Mesenchymal stem cell (in vitro differentiated cells and primary cell): ENCODE data around the gene NFATC1.

Experiments
- DNase-seq: peaks from one replicate; pipeline ENCODE4 v3.0.0-alpha.2; 2013
- H2AFZ ChIP-seq: one replicate; pipeline ENCODE4 v1.6.1; 2013; ENCODE audit warnings: low read depth, mild to moderate bottlenecking, control low read depth, inconsistent platforms, low read length, moderate library complexity
- H2AK5ac ChIP-seq: 2 replicates; pipeline ENCODE4 v1.6.1; 2013; ENCODE audit warnings: low read length, moderate library complexity, mild to moderate bottlenecking, inconsistent platforms; ENCODE audit not compliant: severe bottlenecking
- H2BK120ac ChIP-seq: one replicate; pipeline ENCODE4 v1.6.1; 2013; ENCODE audit warnings: low read depth, mild to moderate bottlenecking, inconsistent platforms, low read length, moderate library complexity
- H2BK12ac ChIP-seq, 2 experiments: one replicate each; pipeline ENCODE4 v1.6.1; 2013; ENCODE audit warnings: inconsistent platforms in 2 of 2, low read length in 2 of 2, mild to moderate bottlenecking in 2 of 2, moderate library complexity in 2 of 2, control low read depth in 1 of 2
- H2BK15ac ChIP-seq: one replicate; pipeline ENCODE4 v1.6.1; 2013; ENCODE audit warnings: mild to moderate bottlenecking, low read depth, inconsistent platforms; ENCODE audit not compliant: poor library complexity, severe bottlenecking
- H2BK5ac ChIP-seq: 2 replicates; pipeline ENCODE4 v1.6.1; 2013; ENCODE audit warnings: low read depth, mild to moderate bottlenecking, low read length, control low read depth, inconsistent platforms; ENCODE audit not compliant: poor library complexity, severe bottlenecking
- H3K14ac ChIP-seq, 2 experiments: one replicate each; pipeline ENCODE4 v1.6.1; 2013; ENCODE audit warnings: inconsistent platforms in 2 of 2, low read length in 2 of 2, control low read depth in 1 of 2, mild to moderate bottlenecking in 1 of 2, moderate library complexity in 1 of 2
- H3K18ac ChIP-seq, 2 experiments: one replicate each; pipeline ENCODE4 v1.6.1; 2013; ENCODE audit warnings: inconsistent platforms in 2 of 2, low read length in 2 of 2, control low read depth in 1 of 2, low read depth in 1 of 2, mild to moderate bottlenecking in 1 of 2
- H3K23ac ChIP-seq, 2 experiments: one replicate each; pipeline ENCODE4 v1.6.1; 2013; ENCODE audit warnings: inconsistent platforms in 2 of 2, low read length in 2 of 2, mild to moderate bottlenecking in 2 of 2, moderate library complexity in 2 of 2, control low read depth in 1 of 2
- H3K27ac ChIP-seq: 2 replicates; pipeline ENCODE4 v1.5.1; 2013; ENCODE audit warnings: mild to moderate bottlenecking, moderate library complexity, low read length, control low read depth, inconsistent platforms; ENCODE audit not compliant: poor library complexity, severe bottlenecking
- H3K27me3 ChIP-seq, 2 experiments: 2 replicates each; pipeline versions ENCODE4 v1.6.1 to v1.7.0; 2013; ENCODE audit warnings: low read length in 2 of 2, mild to moderate bottlenecking in 2 of 2, moderate library complexity in 2 of 2, control low read depth in 1 of 2, inconsistent platforms in 1 of 2; ENCODE audit not compliant: control insufficient read depth in 1 of 2, insufficient read depth in 1 of 2
- H3K36me3 ChIP-seq, 2 experiments: 2 replicates each; pipeline versions ENCODE4 v1.6.1 to v1.7.0; 2013; ENCODE audit warnings: low read length in 2 of 2, control low read depth in 1 of 2, inconsistent platforms in 1 of 2, low read depth in 1 of 2, mild to moderate bottlenecking in 1 of 2; ENCODE audit not compliant: insufficient read depth in 2 of 2, control insufficient read depth in 1 of 2
- H3K4ac ChIP-seq, 2 experiments: one replicate each; pipeline ENCODE4 v1.6.1; 2013; ENCODE audit warnings: inconsistent platforms in 2 of 2, low read length in 2 of 2, mild to moderate bottlenecking in 2 of 2, moderate library complexity in 2 of 2, control low read depth in 1 of 2, low read depth in 1 of 2
- H3K4me1 ChIP-seq: 2 replicates; pipeline ENCODE4 v1.6.1; 2013; ENCODE audit warnings: low read depth, low read length, control low read depth; ENCODE audit not compliant: control insufficient read depth, insufficient read depth
- H3K4me2 ChIP-seq: 2 replicates; pipeline ENCODE4 v1.6.1; 2013; ENCODE audit warnings: low read length, mild to moderate bottlenecking, inconsistent platforms; ENCODE audit not compliant: poor library complexity, severe bottlenecking
- H3K4me3 ChIP-seq, 2 experiments: 2 replicates each; pipeline versions ENCODE4 v1.5.1 to v1.7.0; 2013; ENCODE audit warnings: low read length in 2 of 2, mild to moderate bottlenecking in 2 of 2, control low read depth in 1 of 2, low read depth in 1 of 2; ENCODE audit not compliant: insufficient read depth in 1 of 2
- H3K79me1 ChIP-seq: replicated peaks from 2 replicates; pipeline ENCODE4 v1.6.1; 2013; ENCODE audit warnings: mild to moderate bottlenecking, control low read depth, low read length, inconsistent platforms; ENCODE audit not compliant: poor library complexity, severe bottlenecking
- H3K9ac ChIP-seq: 2 replicates; pipeline ENCODE4 v1.7.0; 2013; ENCODE audit warnings: mild to moderate bottlenecking, low read length, moderate library complexity
- H3K9me3 ChIP-seq: 2 replicates; pipeline ENCODE4 v1.7.0; 2013; ENCODE audit warnings: mild to moderate bottlenecking, low read length; ENCODE audit not compliant: control insufficient read depth
- H4K8ac ChIP-seq: one replicate; pipeline ENCODE4 v1.6.1; 2013; ENCODE audit warnings: inconsistent platforms, mild to moderate bottlenecking, low read length, moderate library complexity
- H4K91ac ChIP-seq: one replicate; pipeline ENCODE4 v1.6.1; 2013; ENCODE audit warnings: mild to moderate bottlenecking, low read length, inconsistent platforms
- WGBS: methylation state at CpG from one replicate; pipeline ENCODE4 v1.1.7; 2013; ENCODE audit warnings: mixed read lengths; 5-methylcytosine and 5-hydroxymethylcytosine counted together

The NFATC1 gene

DNA sequence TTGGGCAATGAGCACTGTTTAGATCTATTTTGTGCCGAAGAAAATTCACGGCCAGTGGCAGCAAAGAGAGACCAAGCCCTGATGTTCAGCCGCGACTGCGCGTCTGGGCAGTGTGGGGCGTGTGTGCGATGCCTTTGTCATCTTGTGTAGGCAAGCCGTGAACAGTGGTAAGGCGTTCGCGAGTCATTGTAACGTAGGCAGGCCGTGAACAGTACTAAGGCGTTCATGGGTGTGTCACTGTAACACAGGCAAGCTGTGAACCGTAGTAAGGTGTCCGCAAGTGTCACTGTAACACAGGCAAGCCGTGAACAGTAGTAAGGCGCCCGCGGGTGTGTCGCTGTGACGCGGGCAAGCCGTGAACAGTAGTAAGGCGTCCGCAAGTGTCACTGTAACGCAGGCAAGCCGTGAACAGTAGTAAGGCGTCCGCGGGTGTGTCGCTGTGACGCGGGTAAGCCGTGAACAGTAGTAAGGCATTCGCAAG lies 99.9 kb downstream of the NFATC1 start:
- Histone ChIP-seq H2BK120ac (no peak overlapping the region), H4K91ac (no peak overlapping the region), H3K4me1 (peaks cover 17% of the 10 kb centered on the region), H4K8ac (no peak overlapping the region), H2BK5ac (no peak overlapping the region), H3K23ac (peak overlapping the region in 1 of 2 experiments; percentile 26), H3K4me2 (no peak overlapping the region), H2BK12ac (no peak overlapping the region), H2BK15ac (no peak overlapping the region), H3K79me1 (no peaks in the 10 kb centered on the region), H3K36me3 (peaks cover 0 to 3% of the 10 kb centered on the region in 2 experiments), H3K27ac (no peak overlapping the region), H3K9me3 (peaks cover 30% of the 10 kb centered on the region), H3K4ac (no peak overlapping the region), H2AK5ac (no peak overlapping the region), H3K18ac (no peak overlapping the region), H3K4me3 (no peak overlapping the region), H3K14ac (peak overlapping the region in 1 of 2 experiments; percentile 5), H3K9ac (no peak overlapping the region), H2AFZ (no peak overlapping the region), H3K27me3 (no peaks in the 10 kb centered on the region)
- WGBS: 98% methylated on average over 37 of the region's 37 CpGs
- no peak for DNase-seq

DNA sequence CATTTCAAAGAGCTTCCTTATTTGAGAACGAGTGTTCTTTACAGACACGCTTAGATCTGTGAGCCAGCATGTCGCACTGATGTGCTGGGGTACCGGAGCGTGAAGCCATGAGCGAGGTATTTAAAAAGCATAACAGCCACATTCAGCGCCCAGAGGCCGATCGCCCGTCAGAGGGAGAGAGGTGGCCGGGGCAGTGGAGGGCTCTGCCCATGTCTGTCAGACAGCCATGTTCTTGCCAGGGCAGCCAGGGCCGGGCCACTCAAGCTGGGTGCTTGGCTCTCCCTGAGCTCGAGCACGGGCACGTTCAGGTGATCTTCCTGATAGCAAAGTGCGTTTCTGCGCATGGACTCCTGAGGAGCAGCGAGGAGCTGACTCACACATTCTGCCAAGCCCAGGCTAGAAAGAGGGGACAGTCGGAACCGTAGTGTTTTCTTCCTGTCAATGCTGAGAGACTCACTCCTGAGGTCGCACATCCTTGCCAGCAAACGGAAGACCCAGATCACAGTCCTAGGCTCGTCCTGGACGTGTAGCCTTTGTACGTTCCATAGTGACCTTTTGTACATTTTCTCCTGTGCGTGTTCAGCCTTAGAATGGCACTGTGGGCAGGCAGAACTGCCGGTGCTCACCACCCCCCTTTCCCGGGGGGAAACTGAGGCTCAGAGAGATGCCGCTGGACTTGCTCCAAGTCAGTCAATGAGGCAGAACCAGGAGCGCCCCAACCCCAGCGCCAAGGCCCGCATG lies 100.7 kb downstream of the NFATC1 start:
- Histone ChIP-seq H3K23ac (no peak overlapping the region), H4K8ac (no peak overlapping the region), H3K4me3 (no peak overlapping the region), H3K14ac (no peak overlapping the region), H3K4me1 (peaks cover 13% of the 10 kb centered on the region), H2AK5ac (no peak overlapping the region), H3K9ac (no peak overlapping the region), H3K36me3 (peaks cover 0 to 3% of the 10 kb centered on the region in 2 experiments), H3K27ac (no peak overlapping the region), H2BK15ac (no peak overlapping the region), H2BK5ac (no peak overlapping the region), H3K4me2 (no peak overlapping the region), H3K27me3 (no peaks in the 10 kb centered on the region), H3K79me1 (no peaks in the 10 kb centered on the region), H3K4ac (no peak overlapping the region), H2BK12ac (peak overlapping the region in 1 of 2 experiments; percentile 80), H3K9me3 (peaks cover 37% of the 10 kb centered on the region), H2BK120ac (no peak overlapping the region), H4K91ac (peak overlapping the region; percentile 2), H3K18ac (peak overlapping the region in 1 of 2 experiments; percentile 78), H2AFZ (no peak overlapping the region)
- 87% methylated on average over 31 of the region's 32 CpGs for WGBS
- DNase-seq: peak; percentile 43

DNA sequence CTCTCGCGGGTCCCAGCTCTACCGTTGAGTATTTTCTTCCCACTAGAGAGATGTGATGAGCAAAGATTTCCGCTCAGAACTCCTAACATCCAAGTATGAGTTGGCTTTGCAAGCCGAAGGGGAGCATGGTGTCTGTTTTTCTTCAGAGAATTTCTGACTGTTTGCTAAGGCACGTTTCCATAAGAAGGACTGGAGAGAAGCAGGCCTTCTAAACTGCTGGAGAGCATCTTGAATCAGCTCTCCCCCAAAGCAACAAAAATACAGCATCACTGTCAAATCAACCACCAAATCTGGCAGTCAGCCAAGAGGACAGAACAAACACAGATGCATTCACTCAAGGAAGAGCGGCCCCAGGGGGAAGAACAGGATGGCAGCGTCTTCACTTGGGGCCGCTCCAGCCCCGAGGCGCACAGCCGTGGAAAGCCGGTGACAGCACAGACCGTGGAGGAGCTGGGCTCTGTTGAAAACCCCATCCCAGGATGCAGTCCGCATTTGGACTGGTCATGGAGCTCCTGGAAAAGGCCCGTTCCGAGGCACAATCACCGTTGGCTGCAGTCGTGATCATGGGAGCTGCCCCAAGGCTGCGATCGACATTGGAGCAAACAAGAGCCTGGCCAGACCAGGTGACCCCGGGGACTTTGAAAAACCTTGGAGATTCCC lies 101.4 kb downstream of the NFATC1 start:
- H3K27ac ChIP-seq: no peak overlapping the region
- no peaks in the 10 kb centered on the region for H3K27me3 ChIP-seq
- peaks cover 0 to 3% of the 10 kb centered on the region in 2 experiments for H3K36me3 ChIP-seq
- no peak overlapping the region for H3K14ac ChIP-seq
- H2AK5ac ChIP-seq: no peak overlapping the region
- no peak overlapping the region for H2BK5ac ChIP-seq
- peak overlapping the region; percentile 2 for H4K91ac ChIP-seq
- H3K4me1 ChIP-seq: peaks cover 9% of the 10 kb centered on the region
- no peak overlapping the region for H3K9ac ChIP-seq
- no peaks in the 10 kb centered on the region for H3K79me1 ChIP-seq
- no peak overlapping the region for H3K4me3 ChIP-seq
- H3K4me2 ChIP-seq: no peak overlapping the region
- no peak overlapping the region for H2AFZ ChIP-seq
- peaks cover 37% of the 10 kb centered on the region for H3K9me3 ChIP-seq
- H2BK120ac ChIP-seq: no peak overlapping the region
- H3K23ac ChIP-seq: no peak overlapping the region
- no peak overlapping the region for H4K8ac ChIP-seq
- peak overlapping the region; percentile 57 for H2BK15ac ChIP-seq
- H3K18ac ChIP-seq: peak overlapping the region; percentile 37 to 78
- peak overlapping the region; percentile 38 to 61 for H2BK12ac ChIP-seq
- peak overlapping the region; percentile 24 to 40 for H3K4ac ChIP-seq
- DNase-seq: peak; percentile 84
- WGBS: 63% methylated on average over 20 of the region's 22 CpGs

DNA sequence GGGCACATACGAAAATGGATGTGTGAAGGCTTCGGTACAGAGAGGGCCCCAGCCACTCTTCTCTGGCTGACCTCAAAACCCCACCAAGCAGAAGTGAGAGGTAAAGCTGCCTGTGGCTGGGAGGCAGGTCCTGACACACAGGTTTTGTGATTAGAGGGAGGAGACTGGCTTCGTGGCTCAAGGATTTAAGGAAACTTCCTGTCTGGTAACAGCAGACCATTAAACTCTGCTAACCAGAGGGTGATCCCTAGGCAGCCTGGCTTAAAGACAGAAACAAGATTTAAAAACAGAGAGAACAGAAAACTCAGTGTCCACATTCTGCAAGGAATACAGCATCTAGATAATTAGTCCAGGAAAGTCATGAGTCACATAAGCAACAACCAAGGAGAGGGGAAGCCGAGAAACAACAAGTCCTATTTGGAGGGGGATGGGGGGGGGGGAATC lies 101.9 kb downstream of the NFATC1 start:
- peaks cover 37% of the 10 kb centered on the region for H3K9me3 ChIP-seq
- DNase-seq: peak; percentile 57
- no peak overlapping the region for H4K91ac ChIP-seq

More for the DNA sequence above, 101.9 kb downstream of the NFATC1 start:
- Histone ChIP-seq H4K8ac (no peak overlapping the region), H3K18ac (peak overlapping the region in 1 of 2 experiments; percentile 37), H3K4me3 (no peak overlapping the region), H3K27me3 (peaks cover 0 to under 1% of the 10 kb centered on the region in 2 experiments), H2BK15ac (peak overlapping the region; percentile 57), H2BK120ac (no peak overlapping the region), H3K23ac (no peak overlapping the region), H3K36me3 (peaks cover 0 to 3% of the 10 kb centered on the region in 2 experiments), H2AFZ (no peak overlapping the region), H3K4ac (peak overlapping the region; percentile 24 to 40), H3K4me2 (no peak overlapping the region), H2BK12ac (peak overlapping the region in 1 of 2 experiments; percentile 38), H3K9ac (no peak overlapping the region), H3K4me1 (peaks cover 9% of the 10 kb centered on the region), H3K79me1 (no peaks in the 10 kb centered on the region), H2AK5ac (no peak overlapping the region), H3K14ac (no peak overlapping the region), H2BK5ac (no peak overlapping the region), H3K27ac (no peak overlapping the region)
- 54% methylated on average over 2 of the region's 4 CpGs for WGBS
